HG03575 (cell line): ENCODE results near the gene RELT.

Experiments used
- ATAC-seq: cut with Tn5 transposase; IDR thresholded peaks from one replicate; pipeline ENCODE4 v1.9.1; 2021; ENCODE audit not compliant: unreplicated experiment, insufficient number of reproducible peaks, low FRiP score; ENCODE audit errors: extremely low read depth

Gene RELT

DNA sequence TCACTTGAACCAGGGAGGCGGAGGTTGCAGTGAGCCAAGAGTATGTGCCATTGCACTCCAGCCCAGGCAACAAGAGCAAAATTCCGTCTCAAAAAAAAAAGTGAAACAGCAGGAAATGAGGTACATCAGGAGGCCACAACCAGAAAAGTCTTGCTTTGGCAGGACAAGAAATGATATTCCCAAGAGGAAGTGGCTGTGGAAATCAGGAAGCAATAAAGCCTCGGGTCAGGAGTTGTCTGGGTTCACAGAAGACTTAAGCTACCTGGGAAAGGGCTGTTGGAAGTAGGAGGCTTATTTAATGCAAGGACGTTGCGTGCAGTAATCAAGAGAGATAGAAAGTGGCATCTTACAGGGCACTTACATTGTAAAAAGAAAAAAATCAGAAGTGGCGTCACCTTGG lies 9.2 kb upstream of the RELT start:
- no peak for ATAC-seq

- ATAC-seq = no peak
These were observed 8.6 kb upstream of the RELT start for GRCh38 chr11:73367482-73368024.

DNA sequence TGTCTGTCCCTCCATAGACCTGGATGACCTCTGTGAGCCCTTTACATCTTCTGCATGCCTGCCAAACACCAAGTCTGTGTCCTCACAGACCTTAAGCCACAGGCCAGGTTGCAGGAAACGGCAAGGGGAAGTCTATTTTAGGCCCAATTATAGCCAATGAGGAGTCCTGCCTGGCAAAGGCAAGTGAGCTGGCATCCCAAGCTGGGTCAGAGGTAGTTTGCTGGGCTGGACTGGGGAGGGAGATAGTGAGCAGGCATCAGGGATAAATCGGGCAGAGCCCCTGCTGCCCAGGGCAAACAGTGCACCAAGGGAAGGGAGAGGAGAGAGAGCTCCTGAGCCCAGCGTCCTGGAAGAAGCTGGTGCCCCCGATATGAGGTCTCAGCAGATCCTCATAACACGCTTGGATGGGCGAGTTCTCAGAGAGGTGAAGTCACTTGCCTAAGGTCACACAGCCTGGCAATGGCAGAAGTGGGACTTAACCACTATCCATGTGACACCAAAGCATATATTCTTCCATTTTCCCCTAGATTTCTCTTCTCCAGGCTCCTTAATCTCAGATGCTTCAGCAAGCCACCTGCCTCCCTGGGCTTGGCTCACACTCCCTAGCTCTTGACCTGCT lies 3.7 kb upstream of the RELT start:
- no peak for ATAC-seq

GRCh38 chr11:73374151-73374550 lies 2.0 kb upstream of the RELT start:
- no peak for ATAC-seq

- ATAC-seq = no peak
These were observed 404 bp upstream of the RELT start for GRCh38 chr11:73375830-73376159.

GRCh38 chr11:73376803-73377629 lies 817 bp downstream of the RELT start:
- ATAC-seq = no peak

DNA sequence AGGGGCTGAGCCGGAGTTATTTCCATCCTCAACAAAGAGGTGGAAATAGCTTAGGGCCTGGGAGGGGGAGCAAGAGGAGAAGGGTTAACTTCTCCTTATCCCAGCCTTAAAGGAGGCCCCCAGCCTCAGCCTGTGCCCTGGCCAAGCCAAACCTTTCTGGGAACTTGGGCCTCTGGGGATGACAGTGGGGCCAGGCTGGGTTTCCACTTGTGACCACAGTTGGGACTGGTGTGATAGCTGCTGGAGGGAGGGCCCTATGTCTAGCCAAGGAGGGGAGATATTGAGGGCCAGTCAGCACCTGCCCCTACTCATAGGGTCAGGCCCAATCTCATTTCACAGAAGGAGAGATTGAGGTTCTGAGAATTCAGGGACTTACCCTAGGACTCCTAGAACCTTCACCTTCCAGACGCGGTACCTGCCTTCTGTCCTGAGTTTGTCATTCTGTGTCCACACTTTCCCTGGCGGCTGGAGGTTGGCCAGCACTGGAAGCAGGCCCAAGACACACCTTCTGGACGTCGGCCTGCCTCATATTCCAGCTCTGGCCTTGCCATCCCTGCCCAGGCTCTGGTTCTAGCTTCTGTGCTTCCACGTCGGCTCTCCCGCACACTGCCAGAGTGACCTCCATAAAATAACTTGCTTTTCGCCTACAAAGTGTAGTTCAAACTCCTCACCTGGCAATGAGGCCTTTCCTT lies 3.1 kb downstream of the RELT start:
- ATAC-seq = no peak

DNA sequence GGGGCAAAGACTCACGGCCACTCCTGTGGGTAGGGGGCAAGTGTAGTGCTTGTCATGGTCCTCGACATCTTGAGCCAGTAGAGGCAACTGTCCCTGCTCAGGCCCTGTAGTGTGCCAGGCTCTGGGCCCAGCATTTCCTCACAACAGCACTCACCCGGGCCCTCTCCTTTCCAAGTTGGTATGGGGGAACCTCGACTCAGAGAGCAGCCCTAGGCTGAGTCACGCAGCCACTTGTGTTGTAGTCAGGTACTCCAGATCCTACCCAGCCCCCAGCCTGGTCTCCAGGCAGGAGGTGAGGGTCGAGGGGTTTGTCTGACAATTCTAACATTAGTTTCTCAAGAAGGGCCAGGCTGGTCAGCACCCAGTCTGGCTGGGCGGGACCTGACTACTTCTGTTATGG lies 4.1 kb downstream of the RELT start:
- no peak for ATAC-seq

- ATAC-seq = no peak
These were observed 4.8 kb downstream of the RELT start for GRCh38 chr11:73380897-73381410.

- ATAC-seq = no peak
These were observed 5.4 kb downstream of the RELT start for GRCh38 chr11:73381589-73381988.

DNA sequence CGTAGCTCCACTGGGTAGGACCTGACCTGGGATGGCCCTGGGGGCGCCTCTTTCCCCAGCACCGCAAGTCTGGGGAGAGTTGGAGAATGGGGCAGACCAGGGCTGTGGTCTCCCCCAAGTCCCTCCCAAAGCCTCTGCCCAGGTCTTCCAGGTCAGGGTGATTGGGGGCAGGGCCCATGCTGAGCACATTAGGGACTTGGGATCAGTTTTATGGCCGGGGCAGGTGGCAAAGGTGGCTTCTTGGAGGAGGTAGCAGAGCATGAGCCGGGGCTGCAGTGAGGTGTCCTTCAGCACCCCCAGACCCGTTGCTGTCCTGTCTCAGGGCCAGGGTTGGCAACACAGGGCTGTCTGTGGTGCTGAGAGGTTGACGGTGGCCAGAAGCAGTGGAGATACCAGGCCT lies 6.0 kb downstream of the RELT start:
- no peak for ATAC-seq

DNA sequence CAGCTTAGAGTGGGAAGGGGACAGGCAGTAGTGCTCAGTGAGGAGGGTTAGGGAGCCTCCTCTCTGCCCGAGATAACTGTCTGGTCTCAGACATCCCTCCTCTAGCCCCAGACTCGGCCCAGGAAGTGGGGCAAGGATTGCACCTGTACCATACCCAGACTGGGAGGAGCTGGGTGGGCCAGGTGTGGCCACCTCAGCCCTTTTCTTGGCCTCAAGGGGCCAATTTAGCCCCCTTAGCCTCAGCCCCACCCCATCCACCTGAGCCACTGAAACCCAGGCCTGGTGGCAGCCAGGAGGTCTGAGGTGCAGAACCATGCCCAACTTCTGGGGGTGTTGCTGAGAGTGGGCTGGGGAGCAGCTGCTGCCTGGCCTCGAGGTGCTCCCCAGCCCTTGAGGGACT lies 6.5 kb downstream of the RELT start:
- ATAC-seq = no peak

DNA sequence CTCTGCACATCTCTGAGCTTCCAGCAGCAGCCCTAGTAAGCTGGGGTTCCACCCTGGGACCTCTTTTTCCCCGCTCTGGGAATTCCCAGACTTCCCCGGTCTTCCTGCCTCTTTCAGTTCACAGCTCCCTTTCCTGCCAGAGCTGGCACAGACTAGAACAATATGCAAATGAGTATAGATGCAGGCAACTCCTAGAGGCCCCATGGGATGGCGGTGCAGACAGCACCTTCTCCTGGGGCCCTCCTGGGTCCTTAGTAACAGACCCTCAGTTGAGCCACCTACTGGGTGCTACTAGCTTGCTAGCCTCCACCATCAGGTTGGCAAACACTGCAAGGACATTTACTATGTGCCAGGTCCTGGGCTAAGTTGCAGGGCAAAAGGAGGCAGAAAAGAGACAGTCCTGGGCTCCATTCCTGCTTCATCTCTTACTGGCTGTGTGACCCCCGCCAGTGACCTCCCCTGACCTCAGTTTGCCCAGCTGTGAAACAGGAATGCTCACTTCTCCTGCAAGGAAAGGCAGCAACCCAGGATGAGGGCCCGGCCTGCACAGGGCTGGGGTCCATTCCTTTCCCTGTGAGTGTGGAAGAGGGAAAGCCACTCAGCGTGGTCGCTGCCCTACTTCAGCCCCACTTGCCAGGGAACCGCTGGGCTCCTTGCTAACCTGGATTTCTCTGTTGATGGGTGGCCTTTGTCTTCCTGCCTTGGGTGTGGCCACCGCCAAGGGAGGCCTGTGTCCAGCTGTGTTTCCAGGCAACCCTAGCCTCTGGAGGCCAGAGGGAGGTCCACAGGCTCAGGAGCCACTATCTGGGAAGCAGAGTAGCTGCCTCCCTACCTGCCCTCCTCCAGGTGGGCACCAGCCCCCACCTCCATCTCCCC lies 7.3 kb downstream of the RELT start:
- no peak for ATAC-seq

DNA sequence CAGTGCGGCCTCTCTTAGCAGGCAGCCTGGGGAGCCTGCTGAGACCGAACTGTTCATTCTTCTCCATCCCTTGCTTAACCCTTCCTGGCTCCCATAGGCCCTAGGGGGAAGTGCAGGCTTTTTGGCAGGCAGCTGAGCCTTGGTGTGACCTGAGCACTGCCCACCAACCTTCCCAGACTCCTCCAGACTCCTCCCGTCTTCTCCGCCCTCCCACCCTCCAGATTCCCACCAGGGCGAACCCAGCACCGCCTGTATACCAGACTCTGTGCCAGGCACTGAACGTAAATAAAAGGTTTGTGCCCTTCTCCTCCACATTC lies 7.9 kb downstream of the RELT start:
- ATAC-seq = no peak

DNA sequence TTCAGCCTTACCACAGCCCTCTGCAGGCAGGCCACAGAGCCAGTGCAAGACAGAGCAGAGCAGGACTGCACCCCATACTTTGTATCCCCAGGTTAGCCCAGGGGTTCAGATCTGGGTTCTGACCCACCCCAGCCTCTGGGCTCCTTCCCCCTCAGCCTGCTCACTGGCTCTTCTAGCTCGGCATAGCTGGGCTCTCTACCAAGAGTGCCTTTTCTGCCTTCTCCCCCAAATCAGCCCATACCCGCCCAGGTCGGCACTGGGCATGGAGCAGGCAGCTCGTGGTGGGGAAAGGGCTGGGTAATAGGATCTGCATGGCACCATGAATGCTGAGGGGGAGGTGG lies 8.3 kb downstream of the RELT start:
- ATAC-seq = no peak

- ATAC-seq = no peak
These were observed 8.9 kb downstream of the RELT start for GRCh38 chr11:73384872-73385689.

GRCh38 chr11:73386016-73386415 lies 9.8 kb downstream of the RELT start:
- no peak for ATAC-seq

DNA sequence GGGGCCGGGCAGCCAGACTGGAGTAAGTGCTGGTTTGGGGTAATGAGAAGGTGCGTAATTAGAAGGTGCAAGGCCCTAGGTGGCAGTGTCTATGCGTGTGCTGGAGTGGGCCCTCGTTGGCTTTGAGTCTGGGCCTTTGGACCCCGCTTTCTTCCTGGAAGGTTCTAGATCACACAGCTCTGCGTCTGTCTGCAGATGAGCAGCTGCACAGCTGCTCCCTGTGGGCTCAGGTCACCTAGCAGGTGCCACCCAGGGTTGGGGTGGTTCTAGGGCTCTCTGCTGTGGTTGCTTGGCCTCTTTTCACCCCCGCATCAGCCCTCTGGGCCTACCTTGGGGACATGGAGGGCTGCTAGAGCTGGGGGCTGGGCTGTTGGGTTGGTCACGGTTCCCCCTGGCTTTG lies 10.3 kb downstream of the RELT start:
- ATAC-seq = no peak
